Panc1 (cell line): ENCODE results near the gene CAMKK2. TPM values are rescaled to one million over a fixed set of nuclear protein-coding genes. Genes with fewer than 3 reads are reported as not detected.

Experiments
- ATAC-seq: fragments of 200-7000 bp; cut with Tn5 transposase; 2 replicates; pipeline ENCODE4 v1.9.1; 2020; ENCODE audit warnings: mild to moderate bottlenecking, moderate library complexity
- BruUV-seq: library from RNA; stranded (reverse); fragments of 400-500 nt; replicated peaks from 2 replicates; lab custom pipeline; 2021; lab: Mats Ljungman, UMichigan
- CTCF ChIA-PET: fragments of 300-600 bp; sonication (Branson Sonifier 250); formaldehyde crosslinking; loops from one replicate; lab custom pipeline; 2022; ENCODE audit warnings: antibody characterized with exemption; lab: Charles Lee
- POLR2A ChIA-PET: fragments of 300-600 bp; sonication (Branson Sonifier 250); formaldehyde crosslinking; loops from one replicate; lab custom pipeline; 2022; ENCODE audit warnings: antibody characterized with exemption; lab: Charles Lee
- DNase-seq: peaks from one replicate; pipeline ENCODE4 v3.0.0-alpha.2; 2010; ENCODE audit warnings: low read depth, low spot score
- H3K27ac ChIP-seq: 2 replicates; pipeline ENCODE4 v1.5.1; 2011; ENCODE audit warnings: mild to moderate bottlenecking, low read length, inconsistent platforms
- H3K27me3 ChIP-seq: fragments of 200-500 bp; sonication (Bioruptor generic); 2 replicates; pipeline ENCODE4 v1.6.0; 2014; ENCODE audit warnings: low read length, inconsistent platforms; ENCODE audit not compliant: control insufficient read depth, insufficient read depth
- H3K36me3 ChIP-seq: fragments of 200-500 bp; sonication (Bioruptor generic); 2 replicates; pipeline ENCODE4 v1.5.1; 2014; ENCODE audit warnings: inconsistent platforms, mild to moderate bottlenecking, low read length, moderate library complexity; ENCODE audit not compliant: control insufficient read depth, insufficient read depth
- H3K4me1 ChIP-seq: 2 replicates; pipeline ENCODE4 v1.5.1; 2011; ENCODE audit warnings: inconsistent platforms, mild to moderate bottlenecking, low read length, moderate library complexity; ENCODE audit not compliant: control insufficient read depth, insufficient read depth
- H3K4me3 ChIP-seq, 2 experiments: 2 replicates each; pipeline ENCODE4 v1.5.1; 2011 to 2012; ENCODE audit warnings: low read depth in 2 of 2, low read length in 2 of 2, mild to moderate bottlenecking in 2 of 2, inconsistent platforms in 1 of 2, moderate library complexity in 1 of 2
- H3K9me3 ChIP-seq: fragments of 200-500 bp; sonication (Bioruptor generic); 2 replicates; pipeline ENCODE4 v1.5.1; 2014; ENCODE audit warnings: low read depth, mild to moderate bottlenecking, inconsistent platforms, low read length, moderate library complexity; ENCODE audit not compliant: control insufficient read depth, insufficient read depth
- CTCF ChIP-seq: fragments of 450-650 bp; IDR thresholded peaks from 2 replicates; pipeline ENCODE4 v1.5.1; 2017; ENCODE audit warnings: mild to moderate bottlenecking
- POLR2AphosphoS5 ChIP-seq: IDR thresholded peaks from 2 replicates; pipeline ENCODE4 v1.6.1; 2012; ENCODE audit warnings: mild to moderate bottlenecking, low read depth, low read length, moderate library complexity
- REST ChIP-seq, 2 experiments: IDR thresholded peaks; 2 replicates each; pipeline ENCODE4 v1.6.1; 2011 to 2012; ENCODE audit warnings: low read depth in 2 of 2, control low read depth in 1 of 2, low read length in 1 of 2, mild to moderate bottlenecking in 1 of 2, moderate library complexity in 1 of 2; ENCODE audit not compliant: insufficient read depth in 1 of 2
- SIN3A ChIP-seq: IDR thresholded peaks from 2 replicates; pipeline ENCODE4 v1.6.1; 2012; ENCODE audit warnings: low read depth, mild to moderate bottlenecking, low read length, moderate library complexity, borderline replicate concordance; ENCODE audit not compliant: insufficient read depth
- TCF7L2 ChIP-seq: IDR thresholded peaks from 2 replicates; pipeline ENCODE4 v1.6.1; 2011; ENCODE audit warnings: mild to moderate bottlenecking, low read depth, low read length, inconsistent platforms
- in situ Hi-C: cut with HindIII; loops from 2 replicates; pipeline ENCODE4 v1.10.0; 2016; ENCODE audit warnings: low sequenced_read_pairs, low pct_unique_long_range_greater_than_20kb
- intact Hi-C: fragments of 100-400 bp; cut with micrococcal nuclease; formaldehyde crosslinking; loops from one replicate; pipeline ENCODE4 v1.10.0; 2022; ENCODE audit not compliant: unreplicated experiment
- total RNA-seq: library from RNA; stranded (reverse); gene quantifications from one replicate; pipeline ENCODE4 v1.2.1, GENCODE V29; 2021; ENCODE audit not compliant: unreplicated experiment

The CAMKK2 gene
- total RNA-seq, 1 experiment from 2014 or later: 37.8 TPM

- DNase-seq (no peak), ATAC-seq (no peak)
- BruUV-seq: no TSS peak
- POLR2A ChIA-PET: no interaction called here
- H3K36me3 ChIP-seq: no peaks in the 10 kb centered on the region
- H3K27me3 ChIP-seq: no peaks in the 10 kb centered on the region
- TF ChIP-seq REST (IDR thresholded peaks at IDR 0.05; ENCODE audit: insufficient read depth in 1 of 2, low read depth in 2 of 2, low read length in 1 of 2): no peak
- TF ChIP-seq POLR2AphosphoS5: no peak
- no peak for TF ChIP-seq SIN3A
- TF ChIP-seq CTCF: no peak
- no peak overlapping the region for H3K4me3 ChIP-seq
- intact Hi-C loops: no loop called here
- no peak overlapping the region for H3K27ac ChIP-seq
- H3K4me1 ChIP-seq: no peaks in the 10 kb centered on the region
- no peaks in the 10 kb centered on the region for H3K9me3 ChIP-seq
- CTCF ChIA-PET: no interaction called here
- in situ Hi-C loops: no loop called here
Observed at GRCh38 chr12:121224591-121224990, 71.9 kb downstream of the CAMKK2 start.

GRCh38 chr12:121223292-121224285 is 72.9 kb downstream of the CAMKK2 start:
- CTCF ChIA-PET: interaction anchor here (0.5 kb wide), 1 partner anchor 347 kb away, joined by 5 read pairs; no protein-coding TSS in a partner anchor
- Histone ChIP-seq H3K9me3 (no peaks in the 10 kb centered on the region), H3K4me1 (no peaks in the 10 kb centered on the region), H3K27ac (no peak overlapping the region), H3K27me3 (no peaks in the 10 kb centered on the region), H3K36me3 (no peaks in the 10 kb centered on the region), H3K4me3 (no peak overlapping the region)
- ATAC-seq: peak; percentile 83
- in situ Hi-C loops (no loop called here), intact Hi-C loops (no loop called here)
- no peak for DNase-seq
- TF ChIP-seq POLR2AphosphoS5 (no peak), REST (IDR thresholded peaks at IDR 0.05; ENCODE audit: insufficient read depth in 1 of 2, low read depth in 2 of 2, low read length in 1 of 2) (no peak), CTCF (peak; percentile 33), TCF7L2 (no peak), SIN3A (no peak)
- BruUV-seq: no TSS peak
- POLR2A ChIA-PET: interaction anchor here (0.6 kb wide), 1 partner anchor 190 kb away, joined by 5 read pairs; no protein-coding TSS in a partner anchor
